ENCODE data around the gene NNMT. TPM values are rescaled to one million over a fixed set of nuclear protein-coding genes. Genes with fewer than 3 reads are reported as not detected.

Gene NNMT
- polyA plus RNA-seq, 1 of the 3 experiments (the other 2 are of a cell fraction), result 84.6 TPM

DNA sequence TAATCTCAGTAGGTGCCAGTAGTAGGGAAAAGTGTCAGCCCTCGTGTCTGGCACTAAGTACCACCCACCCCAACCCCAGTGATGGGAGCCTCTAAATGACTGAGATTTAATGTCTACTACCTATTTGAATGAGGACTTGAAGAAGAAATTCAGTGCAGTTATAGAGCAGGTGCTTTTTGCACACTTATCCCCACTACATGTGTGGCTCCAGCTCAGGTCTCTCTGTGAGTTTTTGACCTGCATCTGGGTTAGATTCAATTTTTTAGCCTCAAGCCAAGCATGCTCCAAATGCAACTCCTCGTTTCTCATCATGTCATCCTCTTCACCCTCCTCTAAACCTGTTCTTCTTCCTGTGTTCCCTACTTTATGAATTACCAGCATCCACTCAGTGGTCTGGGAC is 24.9 kb upstream of the NNMT start:
- ChIA-PET CTCF (interaction anchor here (1.4 to 15.2 kb wide), 3 partner anchors 10 to 375 kb away, joined by 4 to 143 read pairs (median 5); no protein-coding TSS in a partner anchor), POLR2A (no interaction called here)

DNA sequence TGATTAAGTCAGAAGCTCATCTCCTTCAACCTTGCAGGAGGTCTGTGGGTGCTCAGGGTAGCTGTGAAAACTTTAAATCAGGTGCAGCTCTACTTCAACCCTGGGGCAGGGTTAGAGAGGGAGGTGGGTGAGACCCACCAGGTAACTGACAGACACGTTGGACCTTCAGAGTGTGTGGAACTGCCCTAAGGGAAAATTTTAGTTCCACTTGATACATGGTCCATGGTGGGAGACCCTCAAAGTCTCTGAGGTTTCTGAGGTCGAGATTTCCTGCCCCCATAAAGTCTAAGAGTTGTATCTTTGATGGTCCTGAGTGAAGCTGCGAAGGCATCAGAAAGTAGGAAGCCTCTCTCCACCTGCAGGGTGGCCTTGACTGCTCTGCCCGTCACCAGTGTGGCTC is 23.9 kb upstream of the NNMT start:
- Histone ChIP-seq H3K4me1 (ENCODE audit: control insufficient read depth in 1 of 2, insufficient read depth in 2 of 2, low read depth in 1 of 2, low read length in 1 of 2) (no peaks in the 10 kb centered on the region), H3K9me3 (no peaks in the 10 kb centered on the region), H3K9ac (no peak overlapping the region), H3K36me3 (replicated peaks in 1 of 2; ENCODE audit: control insufficient read depth in 1 of 2, insufficient read depth in 2 of 2, low read length in 1 of 2) (no peaks in the 10 kb centered on the region), H3K27ac (ENCODE audit: low read depth in 2 of 2, low read length in 1 of 2) (no peak overlapping the region), H2AFZ (ENCODE audit: low read depth) (no peak overlapping the region), H3K27me3 (ENCODE audit: insufficient read depth) (peaks cover 48% of the 10 kb centered on the region), H3K4me3 (ENCODE audit: low read depth in 2 of 2, low read length in 1 of 2) (no peak overlapping the region), H3K79me2 (ENCODE audit: insufficient read depth) (no peaks in the 10 kb centered on the region), H4K20me1 (ENCODE audit: insufficient read depth) (no peaks in the 10 kb centered on the region), H3K9me2 (no peaks in the 10 kb centered on the region), H3F3A (replicated peaks; ENCODE audit: insufficient read depth) (no peaks in the 10 kb centered on the region), H3K4me2 (no peak overlapping the region)
- 0% methylated on average over 4 of the region's 4 CpGs for WGBS (ENCODE audit: low lambda C conversion rate)
- DNase-seq, result no peak
- POLR2A ChIA-PET, result no interaction called here
- CTCF ChIA-PET, result interaction anchor here (1.4 to 15.2 kb wide), 3 partner anchors 9 to 376 kb away, joined by 4 to 143 read pairs (median 5); no protein-coding TSS in a partner anchor
- TF ChIP-seq JUND (IDR thresholded peaks at IDR 0.05), result no peak
- TF ChIP-seq, protein P1, sequence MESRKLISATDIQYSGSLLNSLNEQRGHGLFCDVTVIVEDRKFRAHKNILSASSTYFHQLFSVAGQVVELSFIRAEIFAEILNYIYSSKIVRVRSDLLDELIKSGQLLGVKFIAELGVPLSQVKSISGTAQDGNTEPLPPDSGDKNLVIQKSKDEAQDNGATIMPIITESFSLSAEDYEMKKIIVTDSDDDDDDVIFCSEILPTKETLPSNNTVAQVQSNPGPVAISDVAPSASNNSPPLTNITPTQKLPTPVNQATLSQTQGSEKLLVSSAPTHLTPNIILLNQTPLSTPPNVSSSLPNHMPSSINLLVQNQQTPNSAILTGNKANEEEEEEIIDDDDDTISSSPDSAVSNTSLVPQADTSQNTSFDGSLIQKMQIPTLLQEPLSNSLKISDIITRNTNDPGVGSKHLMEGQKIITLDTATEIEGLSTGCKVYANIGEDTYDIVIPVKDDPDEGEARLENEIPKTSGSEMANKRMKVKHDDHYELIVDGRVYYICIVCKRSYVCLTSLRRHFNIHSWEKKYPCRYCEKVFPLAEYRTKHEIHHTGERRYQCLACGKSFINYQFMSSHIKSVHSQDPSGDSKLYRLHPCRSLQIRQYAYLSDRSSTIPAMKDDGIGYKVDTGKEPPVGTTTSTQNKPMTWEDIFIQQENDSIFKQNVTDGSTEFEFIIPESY (IDR thresholded peaks at IDR 0.05; ENCODE audit: borderline replicate concordance, low read depth), result no peak
- TF ChIP-seq, protein P2, sequence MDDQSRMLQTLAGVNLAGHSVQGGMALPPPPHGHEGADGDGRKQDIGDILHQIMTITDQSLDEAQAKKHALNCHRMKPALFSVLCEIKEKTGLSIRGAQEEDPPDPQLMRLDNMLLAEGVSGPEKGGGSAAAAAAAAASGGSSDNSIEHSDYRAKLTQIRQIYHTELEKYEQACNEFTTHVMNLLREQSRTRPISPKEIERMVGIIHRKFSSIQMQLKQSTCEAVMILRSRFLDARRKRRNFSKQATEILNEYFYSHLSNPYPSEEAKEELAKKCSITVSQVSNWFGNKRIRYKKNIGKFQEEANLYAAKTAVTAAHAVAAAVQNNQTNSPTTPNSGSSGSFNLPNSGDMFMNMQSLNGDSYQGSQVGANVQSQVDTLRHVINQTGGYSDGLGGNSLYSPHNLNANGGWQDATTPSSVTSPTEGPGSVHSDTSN (IDR thresholded peaks at IDR 0.05), result no peak
- TF ChIP-seq, protein P3, sequence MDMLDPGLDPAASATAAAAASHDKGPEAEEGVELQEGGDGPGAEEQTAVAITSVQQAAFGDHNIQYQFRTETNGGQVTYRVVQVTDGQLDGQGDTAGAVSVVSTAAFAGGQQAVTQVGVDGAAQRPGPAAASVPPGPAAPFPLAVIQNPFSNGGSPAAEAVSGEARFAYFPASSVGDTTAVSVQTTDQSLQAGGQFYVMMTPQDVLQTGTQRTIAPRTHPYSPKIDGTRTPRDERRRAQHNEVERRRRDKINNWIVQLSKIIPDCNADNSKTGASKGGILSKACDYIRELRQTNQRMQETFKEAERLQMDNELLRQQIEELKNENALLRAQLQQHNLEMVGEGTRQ (IDR thresholded peaks at IDR 0.05; ENCODE audit: borderline replicate concordance, low read depth, low read length), result no peak
- TF ChIP-seq, protein P4, sequence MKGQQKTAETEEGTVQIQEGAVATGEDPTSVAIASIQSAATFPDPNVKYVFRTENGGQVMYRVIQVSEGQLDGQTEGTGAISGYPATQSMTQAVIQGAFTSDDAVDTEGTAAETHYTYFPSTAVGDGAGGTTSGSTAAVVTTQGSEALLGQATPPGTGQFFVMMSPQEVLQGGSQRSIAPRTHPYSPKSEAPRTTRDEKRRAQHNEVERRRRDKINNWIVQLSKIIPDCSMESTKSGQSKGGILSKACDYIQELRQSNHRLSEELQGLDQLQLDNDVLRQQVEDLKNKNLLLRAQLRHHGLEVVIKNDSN (IDR thresholded peaks at IDR 0.05; ENCODE audit: borderline replicate concordance, low read depth), result no peak
- TF ChIP-seq NRF1 (IDR thresholded peaks at IDR 0.05; ENCODE audit: low read depth, low read length), result no peak
- no peak for TF ChIP-seq MXI1 (IDR thresholded peaks at IDR 0.05; ENCODE audit: low read depth, low read length)
- no peak for TF ChIP-seq TEAD4 (IDR thresholded peaks at IDR 0.05; ENCODE audit: borderline replicate concordance, insufficient read depth)
- TF ChIP-seq GABPA (IDR thresholded peaks at IDR 0.05; ENCODE audit: low read depth), result no peak
- no peak for TF ChIP-seq TAF1 (IDR thresholded peaks at IDR 0.05; ENCODE audit: borderline replicate concordance, low read depth, low read length)
- TF ChIP-seq, protein P5, sequence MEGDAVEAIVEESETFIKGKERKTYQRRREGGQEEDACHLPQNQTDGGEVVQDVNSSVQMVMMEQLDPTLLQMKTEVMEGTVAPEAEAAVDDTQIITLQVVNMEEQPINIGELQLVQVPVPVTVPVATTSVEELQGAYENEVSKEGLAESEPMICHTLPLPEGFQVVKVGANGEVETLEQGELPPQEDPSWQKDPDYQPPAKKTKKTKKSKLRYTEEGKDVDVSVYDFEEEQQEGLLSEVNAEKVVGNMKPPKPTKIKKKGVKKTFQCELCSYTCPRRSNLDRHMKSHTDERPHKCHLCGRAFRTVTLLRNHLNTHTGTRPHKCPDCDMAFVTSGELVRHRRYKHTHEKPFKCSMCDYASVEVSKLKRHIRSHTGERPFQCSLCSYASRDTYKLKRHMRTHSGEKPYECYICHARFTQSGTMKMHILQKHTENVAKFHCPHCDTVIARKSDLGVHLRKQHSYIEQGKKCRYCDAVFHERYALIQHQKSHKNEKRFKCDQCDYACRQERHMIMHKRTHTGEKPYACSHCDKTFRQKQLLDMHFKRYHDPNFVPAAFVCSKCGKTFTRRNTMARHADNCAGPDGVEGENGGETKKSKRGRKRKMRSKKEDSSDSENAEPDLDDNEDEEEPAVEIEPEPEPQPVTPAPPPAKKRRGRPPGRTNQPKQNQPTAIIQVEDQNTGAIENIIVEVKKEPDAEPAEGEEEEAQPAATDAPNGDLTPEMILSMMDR (IDR thresholded peaks at IDR 0.05), result no peak
- TF ChIP-seq NFIC (IDR thresholded peaks at IDR 0.05; ENCODE audit: borderline replicate concordance), result no peak
- TF ChIP-seq RXRA (IDR thresholded peaks at IDR 0.05; ENCODE audit: borderline replicate concordance, low read depth), result no peak
- TF ChIP-seq CHD2 (IDR thresholded peaks at IDR 0.05; ENCODE audit: low read length, partially characterized antibody), result no peak
- TF ChIP-seq GATA2 (CRISPR knock-in tag; IDR thresholded peaks at IDR 0.05), result no peak

More for the DNA sequence above, 24.9 kb upstream of the NNMT start:
- Histone ChIP-seq H3F3A (replicated peaks; ENCODE audit: insufficient read depth) (no peaks in the 10 kb centered on the region), H3K9ac (no peak overlapping the region), H3K4me2 (no peak overlapping the region), H3K9me2 (no peaks in the 10 kb centered on the region), H3K9me3 (no peaks in the 10 kb centered on the region), H3K36me3 (replicated peaks in 1 of 2; ENCODE audit: control insufficient read depth in 1 of 2, insufficient read depth in 2 of 2, low read length in 1 of 2) (no peaks in the 10 kb centered on the region), H3K27ac (ENCODE audit: low read depth in 2 of 2, low read length in 1 of 2) (no peak overlapping the region), H3K4me3 (ENCODE audit: low read depth in 2 of 2, low read length in 1 of 2) (no peak overlapping the region), H3K4me1 (ENCODE audit: control insufficient read depth in 1 of 2, insufficient read depth in 2 of 2, low read depth in 1 of 2, low read length in 1 of 2) (no peaks in the 10 kb centered on the region), H3K27me3 (ENCODE audit: insufficient read depth) (peaks cover 48% of the 10 kb centered on the region), H4K20me1 (ENCODE audit: insufficient read depth) (no peaks in the 10 kb centered on the region), H3K79me2 (ENCODE audit: insufficient read depth) (no peaks in the 10 kb centered on the region), H2AFZ (ENCODE audit: low read depth) (no peak overlapping the region)
- no peak for TF ChIP-seq RFX5 (IDR thresholded peaks at IDR 0.05; ENCODE audit: low read length)
- no peak for TF ChIP-seq JUND (IDR thresholded peaks at IDR 0.05)
- no peak for TF ChIP-seq MXI1 (IDR thresholded peaks at IDR 0.05; ENCODE audit: low read depth, low read length)
- TF ChIP-seq FOSL2 (IDR thresholded peaks at IDR 0.05; ENCODE audit: borderline replicate concordance, low read depth), result no peak
- TF ChIP-seq RAD21 (IDR thresholded peaks at IDR 0.05; ENCODE audit: low read length), result no peak
- no peak for TF ChIP-seq RXRA (IDR thresholded peaks at IDR 0.05; ENCODE audit: borderline replicate concordance, low read depth)
- no peak for DNase-seq
- 0% methylated on average over 2 of the region's 2 CpGs for WGBS (ENCODE audit: low lambda C conversion rate)
